Posterior vena cava (tissue), 2 donors: ENCODE data around the gene MCM7. TPM values are rescaled to one million over a fixed set of nuclear protein-coding genes. Genes with fewer than 3 reads are reported as not detected.
A peak's percentile ranks its signal among the peaks of the same experiment; 100 is the strongest.

ENCODE experiments used
- DNase-seq: peaks from one replicate; pipeline ENCODE4 v3.0.0-alpha.2; 2020; ENCODE audit warnings: low spot score
- intact Hi-C, 2 donors: fragments of 100-400 bp; cut with DNase I; formaldehyde crosslinking; loops; one replicate each; pipeline versions ENCODE4 v1.14.1 to v1.14.2; 2022 to 2023
- total RNA-seq, 2 donors: library from RNA; stranded (reverse); fragmentation: NEBNext Ultra II Directional; extraction: Animal tissue kit (Norgen Biotek cat#: 25700); gene quantifications; one replicate each; pipeline ENCODE4 v1.2.1, GENCODE V29; 2021
- donor health status: DM: yes; HTN: yes; CAD: no.
- donor health status: DM: yes; HTN: yes; CAD: no.

Gene MCM7
- total RNA-seq, 2 donors from 2014 or later: 21.6 to 21.7 TPM

DNA sequence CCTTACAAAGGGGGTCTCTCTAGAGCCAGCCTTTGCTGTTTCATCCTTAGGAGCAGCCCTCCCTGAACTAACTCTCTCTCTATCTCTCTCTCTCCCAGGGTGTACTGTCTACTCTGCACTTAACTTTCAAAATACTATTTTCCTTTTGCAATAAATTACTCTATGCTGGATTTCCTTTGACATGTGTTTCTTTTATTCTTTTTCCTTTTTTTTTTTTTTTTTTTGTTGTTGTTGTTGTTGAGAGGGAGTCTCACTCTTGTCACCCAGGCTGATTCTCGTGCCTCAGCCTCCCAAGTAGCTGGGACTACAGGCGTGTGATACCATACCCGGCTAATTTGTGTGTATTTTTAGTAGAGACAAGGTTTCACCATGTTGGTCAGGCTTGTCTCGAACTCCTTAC, 18.2 kb downstream of the MCM7 start:
- DNase-seq: no peak
- intact Hi-C loops: no loop called here

DNA sequence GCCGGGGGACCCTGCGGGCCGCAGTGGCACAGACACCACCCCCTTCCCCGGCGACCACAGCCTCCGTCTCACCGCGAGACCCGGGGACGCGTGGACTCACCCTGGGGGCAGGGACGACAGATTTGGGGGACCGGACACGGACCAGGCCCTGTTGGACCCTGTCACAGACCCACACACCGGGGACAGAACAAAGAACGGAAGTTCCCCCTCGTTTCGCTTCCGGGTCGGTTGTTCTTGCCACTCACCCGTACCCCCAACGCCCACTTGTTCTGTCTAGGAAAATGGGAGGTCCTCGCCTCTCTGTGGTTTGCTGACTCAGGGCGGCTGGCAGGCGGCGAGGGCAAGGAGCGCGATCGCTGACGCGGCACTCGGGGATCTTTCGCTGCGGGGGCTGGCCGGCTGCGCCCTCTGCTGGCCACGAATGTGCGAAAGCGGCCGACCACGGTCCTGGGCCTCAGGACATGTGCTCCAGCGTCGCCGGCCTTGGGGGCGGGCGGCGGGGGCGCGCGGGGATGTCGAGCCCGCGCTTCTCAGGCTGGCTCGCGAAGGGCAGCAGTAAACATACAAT, 19.6 kb downstream of the MCM7 start, which contains the start of gene ZNF3:
ZNF3 (minus strand) TSS at position 189 of the 568 bp plus-strand sequence. CDS start 4,366 bp downstream, outside the sequence.
- intact Hi-C loops: loop anchor here in 1 of 2 donors (2.0 kb wide), 1 partner anchor 31 kb away; no protein-coding TSS in a partner anchor
- peak; percentile 100 for DNase-seq

DNA sequence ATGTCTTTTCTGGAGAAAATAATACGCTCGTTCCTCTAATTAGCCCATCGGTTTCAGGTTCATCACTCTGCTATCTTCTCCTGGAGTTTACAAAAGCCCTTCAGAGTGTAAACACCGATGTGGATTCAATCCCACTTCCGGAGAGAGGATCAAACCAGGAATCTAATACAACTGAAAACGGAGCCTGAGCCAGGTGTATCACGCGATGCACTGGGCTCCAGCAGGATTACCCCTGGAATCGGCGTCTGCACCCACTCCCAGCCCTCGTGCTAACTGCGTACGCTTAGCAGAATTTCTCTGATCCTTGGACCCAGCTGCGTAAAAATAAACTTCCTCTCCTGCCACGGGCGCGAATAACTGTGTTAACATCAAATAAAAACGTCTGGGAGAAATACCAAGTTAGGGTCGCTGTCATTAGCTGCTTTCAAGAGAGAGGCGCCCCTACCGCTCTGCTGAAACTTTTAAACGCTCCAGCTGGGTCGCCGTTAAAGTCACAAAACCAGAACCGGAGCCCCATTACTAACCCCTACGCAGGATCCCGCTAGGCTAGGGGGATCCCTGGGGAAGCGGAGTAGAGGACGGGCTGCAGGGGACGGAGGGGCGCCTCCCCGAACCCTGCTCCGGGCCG, 20.2 kb downstream of the MCM7 start:
- intact Hi-C loops: loop anchor here in 1 of 2 donors (2.0 kb wide), 1 partner anchor 30 kb away; no protein-coding TSS in a partner anchor

DNA sequence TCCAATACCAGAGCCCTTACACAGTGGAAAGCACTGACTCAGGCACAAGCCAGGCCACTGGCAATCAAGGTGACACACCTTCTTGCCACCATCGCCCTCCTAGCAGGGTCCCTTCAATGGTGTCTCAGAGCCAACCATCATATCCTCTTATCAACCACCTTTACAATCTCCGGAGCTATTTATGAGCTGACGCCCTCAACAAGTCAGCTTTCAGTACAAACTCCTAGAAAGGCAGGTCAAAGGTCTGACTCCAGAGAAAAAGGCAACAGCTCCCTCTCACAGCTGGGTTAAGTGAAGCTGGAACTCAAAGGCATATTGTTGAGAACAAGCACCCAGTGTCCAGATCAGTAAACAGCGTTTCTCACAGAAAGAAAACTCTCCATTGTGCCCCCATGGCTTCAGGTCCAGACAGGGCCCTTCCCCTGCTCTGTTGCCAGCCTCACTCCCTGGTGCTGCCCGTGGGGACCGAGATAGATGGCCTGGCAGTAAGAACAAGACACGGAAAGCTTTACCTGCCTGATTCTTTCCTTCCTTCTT, 22.1 kb downstream of the MCM7 start:
- intact Hi-C loops: no loop called here
- DNase-seq: no peak

More for the DNA sequence above, 20.2 kb downstream of the MCM7 start:
- DNase-seq: no peak

DNA sequence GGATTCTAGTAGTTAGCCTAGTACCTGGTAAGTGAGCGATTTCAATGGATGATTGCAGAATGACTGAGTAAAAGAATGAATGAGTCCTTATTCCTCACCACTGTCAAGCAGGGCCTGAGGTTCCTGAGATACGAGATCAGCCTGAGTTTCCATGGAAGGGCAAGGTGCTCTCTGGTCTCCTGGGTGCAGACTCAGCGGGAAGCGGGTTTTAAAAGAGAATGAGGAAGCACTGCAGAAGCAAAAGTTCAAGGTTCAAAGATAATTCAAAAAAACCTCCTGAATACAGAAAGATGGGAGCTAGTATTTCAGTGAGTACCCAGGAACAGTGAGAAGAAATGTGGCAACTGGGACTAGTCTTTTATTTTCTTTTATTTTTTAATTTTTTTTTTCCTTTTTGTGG, 24.0 kb downstream of the MCM7 start:
- no peak for DNase-seq
- intact Hi-C loops: no loop called here

DNA sequence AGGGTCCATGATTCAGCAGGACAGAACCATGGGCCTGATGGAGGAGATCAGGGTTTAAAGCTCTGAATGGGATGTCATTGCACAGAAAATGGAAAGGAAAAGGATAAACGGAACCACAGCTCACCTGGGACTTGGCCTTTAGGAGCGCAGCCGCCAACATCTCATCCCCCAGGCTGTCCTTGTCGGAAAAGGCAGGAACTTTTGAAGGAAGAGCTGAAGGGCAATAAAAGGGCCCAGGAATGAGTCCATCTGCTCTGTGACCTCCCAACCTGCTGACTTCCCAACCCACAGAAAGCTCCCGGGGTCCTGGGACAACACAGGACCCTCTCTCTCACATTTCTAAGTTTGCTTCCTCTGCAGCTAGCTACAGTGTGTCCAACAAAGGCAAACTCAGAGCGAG, 25.8 kb downstream of the MCM7 start:
- intact Hi-C loops: no loop called here
- no peak for DNase-seq

DNA sequence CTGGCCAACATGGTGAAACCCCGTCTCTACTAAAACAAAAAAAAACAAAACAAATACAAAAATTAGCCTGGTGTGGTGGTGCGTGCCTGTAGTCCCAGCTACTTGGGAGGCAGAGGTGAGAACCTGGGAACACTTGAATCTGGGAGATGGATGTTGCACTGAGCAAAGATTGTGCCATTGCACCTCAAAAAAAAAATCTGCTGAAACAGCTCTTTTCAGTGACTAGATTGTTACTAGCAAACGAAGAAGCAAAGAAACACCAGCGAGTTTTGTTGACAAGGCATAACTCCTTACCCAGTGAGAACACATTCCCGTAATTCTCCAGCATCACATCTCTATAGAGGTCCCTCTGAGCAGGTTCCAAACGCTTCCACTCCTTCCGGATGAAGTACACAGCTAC, 26.4 kb downstream of the MCM7 start:
- no peak for DNase-seq
- intact Hi-C loops: no loop called here

DNA sequence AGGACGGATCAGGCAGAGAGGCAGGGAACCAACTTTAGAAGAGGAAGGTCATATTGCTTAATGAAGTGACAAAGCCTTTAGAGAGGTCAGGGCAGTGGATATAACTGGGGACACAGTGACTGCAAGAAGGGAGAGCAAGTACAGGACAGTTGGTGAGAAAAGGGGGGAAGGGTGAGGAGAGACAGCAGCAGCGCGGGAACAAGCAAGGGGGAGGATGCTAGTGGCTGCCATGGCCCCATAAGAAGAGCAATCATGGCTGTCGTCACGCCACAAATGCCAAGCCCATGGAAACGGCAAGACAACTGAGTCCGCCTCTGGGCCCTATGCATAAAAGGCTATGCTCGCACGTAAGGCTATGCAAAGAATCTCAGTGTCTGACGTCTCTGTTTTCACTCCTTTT, 28.7 kb downstream of the MCM7 start:
- DNase-seq: no peak
- intact Hi-C loops: no loop called here

DNA sequence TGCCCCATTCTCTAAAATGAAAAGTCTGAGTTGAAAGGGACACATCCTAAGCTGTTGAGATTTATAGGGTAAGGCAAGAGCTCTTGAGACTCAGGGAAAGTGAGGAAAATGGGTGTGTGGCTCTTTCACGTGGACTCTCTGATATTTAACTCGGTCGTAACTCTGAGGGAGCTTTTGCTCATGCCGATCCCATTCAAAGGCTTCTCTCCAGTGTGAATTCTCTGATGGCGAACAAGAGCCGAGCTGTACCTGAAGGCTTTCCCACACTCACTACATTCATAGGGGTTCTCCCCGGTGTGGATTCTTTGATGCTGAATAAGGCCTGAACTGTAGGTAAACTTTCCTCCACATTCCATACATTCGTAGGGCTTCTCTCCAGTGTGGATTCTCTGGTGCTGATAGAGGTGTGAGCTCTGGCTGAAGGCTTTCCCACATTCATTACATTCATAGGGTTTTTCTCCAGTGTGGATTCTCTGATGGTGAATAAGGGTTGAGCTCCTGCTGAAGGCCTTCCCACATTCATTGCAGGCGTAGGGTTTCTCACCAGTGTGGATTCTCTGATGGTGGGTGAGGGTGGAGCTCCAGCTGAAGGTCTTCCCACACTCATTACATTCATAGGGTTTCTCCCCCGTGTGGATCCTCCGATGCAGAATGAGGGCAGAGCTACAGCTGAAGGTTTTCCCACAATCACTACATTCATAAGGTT, 30.0 kb downstream of the MCM7 start:
- intact Hi-C loops: no loop called here

DNA sequence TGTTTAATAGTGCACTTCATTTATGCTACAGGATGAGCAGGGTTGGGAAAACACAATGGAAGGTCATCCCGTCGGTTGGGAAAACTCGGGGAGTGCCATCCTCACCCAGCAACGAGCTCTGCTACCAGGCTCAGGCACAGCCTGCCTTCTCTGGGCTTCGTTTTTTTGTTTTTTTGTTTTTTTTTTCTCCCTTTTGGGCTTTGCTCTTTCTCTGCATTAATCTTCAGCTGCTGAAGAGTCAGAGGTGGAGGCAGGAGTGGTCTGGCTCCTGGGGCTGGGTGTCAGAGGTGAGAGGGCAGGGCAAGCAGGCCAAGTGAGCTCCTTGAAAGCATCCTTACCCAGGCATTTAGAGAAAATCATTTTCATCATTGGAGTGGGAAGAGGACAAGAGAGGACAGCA, 31.2 kb downstream of the MCM7 start:
- DNase-seq: no peak
- intact Hi-C loops: loop anchor here in 1 of 2 donors (10.0 kb wide), 1 partner anchor 1315 kb away; no protein-coding TSS in a partner anchor

More for the DNA sequence above, 30.0 kb downstream of the MCM7 start:
- no peak for DNase-seq

DNA sequence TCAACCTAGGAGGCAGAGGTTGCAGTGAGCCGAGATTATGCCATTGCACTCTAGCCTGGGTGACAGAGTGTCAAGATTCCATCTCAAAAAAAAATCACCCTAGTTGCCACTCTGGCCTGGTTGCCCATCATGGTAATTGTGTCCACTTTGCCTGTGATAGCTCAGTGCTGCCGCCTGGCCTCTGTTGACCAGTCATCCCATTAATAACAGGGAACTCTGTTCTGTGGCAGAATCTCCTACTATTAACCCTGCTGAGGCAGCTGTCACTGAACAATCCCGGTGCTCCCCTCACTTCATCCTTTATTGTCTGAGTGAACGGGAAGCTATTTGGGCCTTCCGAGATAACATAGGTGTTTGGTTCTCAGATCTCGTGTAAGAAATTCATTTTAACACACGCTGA, 34.2 kb downstream of the MCM7 start:
- intact Hi-C loops: loop anchor here in 1 of 2 donors (10.0 kb wide), 1 partner anchor 1318 kb away; no protein-coding TSS in a partner anchor
- DNase-seq: no peak

DNA sequence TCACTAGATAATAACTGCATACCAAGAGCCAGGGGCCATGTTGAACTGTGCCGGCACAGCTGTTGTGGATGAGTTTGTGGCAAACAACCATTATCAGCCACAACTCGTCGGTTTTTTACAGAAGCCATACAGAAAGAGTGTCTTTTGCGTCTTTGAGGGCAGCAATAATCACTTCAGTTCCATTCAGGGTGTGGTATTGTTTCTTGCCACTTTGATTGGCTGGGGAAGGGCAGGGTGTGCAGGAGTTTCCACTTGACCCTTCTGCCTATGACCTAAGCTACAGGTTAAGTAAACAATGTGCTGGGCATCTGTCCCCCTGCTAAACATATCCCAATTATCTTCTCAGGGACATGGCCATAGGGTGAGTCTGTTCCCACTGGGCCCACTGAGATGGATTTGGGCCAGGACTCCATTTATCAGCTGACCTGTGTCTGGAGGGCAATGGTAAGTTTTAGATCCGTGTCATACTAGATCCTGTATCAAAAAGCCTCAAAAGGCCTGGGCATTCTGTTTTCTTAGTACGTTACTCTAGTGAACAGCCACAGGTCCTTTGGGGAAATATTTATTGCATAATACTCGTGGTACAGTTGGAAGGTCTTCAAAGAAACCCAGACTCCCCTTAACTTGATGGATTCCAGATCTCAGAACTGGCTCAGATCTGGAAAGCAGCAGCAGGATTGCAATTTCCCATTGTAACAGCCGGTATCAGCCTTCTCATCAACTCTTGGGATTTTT, 35.6 kb downstream of the MCM7 start:
- intact Hi-C loops: loop anchor here in 1 of 2 donors (10.0 kb wide), 1 partner anchor 1319 kb away; no protein-coding TSS in a partner anchor
- no peak for DNase-seq

DNA sequence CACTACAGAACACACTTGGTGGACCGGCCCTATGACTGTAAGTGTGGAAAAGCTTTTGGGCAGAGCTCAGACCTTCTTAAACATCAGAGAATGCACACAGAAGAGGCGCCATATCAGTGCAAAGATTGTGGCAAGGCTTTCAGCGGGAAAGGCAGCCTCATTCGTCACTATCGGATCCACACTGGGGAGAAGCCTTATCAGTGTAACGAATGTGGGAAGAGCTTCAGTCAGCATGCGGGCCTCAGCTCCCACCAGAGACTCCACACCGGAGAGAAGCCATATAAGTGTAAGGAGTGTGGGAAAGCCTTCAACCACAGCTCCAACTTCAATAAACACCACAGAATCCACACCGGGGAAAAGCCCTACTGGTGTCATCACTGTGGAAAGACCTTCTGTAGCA, 37.0 kb downstream of the MCM7 start:
- DNase-seq: no peak
- intact Hi-C loops: loop anchor here in 1 of 2 donors (10.0 kb wide), 1 partner anchor 1321 kb away; no protein-coding TSS in a partner anchor

DNA sequence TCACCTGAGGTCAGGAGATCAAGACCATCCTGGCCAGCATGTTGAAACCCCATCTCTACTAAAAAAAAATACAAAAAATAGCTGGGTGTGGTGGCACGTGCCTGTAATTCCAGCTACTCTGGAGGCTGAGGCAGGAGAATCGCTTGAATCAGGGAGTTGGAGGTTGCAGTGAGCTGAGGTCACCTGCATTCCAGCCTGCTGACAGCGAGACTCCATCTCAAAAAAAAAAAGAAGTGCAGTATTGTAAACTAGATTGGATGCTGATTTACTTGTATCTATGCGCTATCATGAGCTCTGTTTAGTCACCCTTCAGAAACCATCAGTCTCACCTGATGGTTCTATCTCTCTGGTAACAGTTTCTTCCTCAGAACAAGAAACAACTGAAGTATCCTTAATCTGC, 37.8 kb downstream of the MCM7 start:
- DNase-seq: no peak
- intact Hi-C loops: loop anchor here in 1 of 2 donors (10.0 kb wide), 1 partner anchor 1321 kb away; no protein-coding TSS in a partner anchor

DNA sequence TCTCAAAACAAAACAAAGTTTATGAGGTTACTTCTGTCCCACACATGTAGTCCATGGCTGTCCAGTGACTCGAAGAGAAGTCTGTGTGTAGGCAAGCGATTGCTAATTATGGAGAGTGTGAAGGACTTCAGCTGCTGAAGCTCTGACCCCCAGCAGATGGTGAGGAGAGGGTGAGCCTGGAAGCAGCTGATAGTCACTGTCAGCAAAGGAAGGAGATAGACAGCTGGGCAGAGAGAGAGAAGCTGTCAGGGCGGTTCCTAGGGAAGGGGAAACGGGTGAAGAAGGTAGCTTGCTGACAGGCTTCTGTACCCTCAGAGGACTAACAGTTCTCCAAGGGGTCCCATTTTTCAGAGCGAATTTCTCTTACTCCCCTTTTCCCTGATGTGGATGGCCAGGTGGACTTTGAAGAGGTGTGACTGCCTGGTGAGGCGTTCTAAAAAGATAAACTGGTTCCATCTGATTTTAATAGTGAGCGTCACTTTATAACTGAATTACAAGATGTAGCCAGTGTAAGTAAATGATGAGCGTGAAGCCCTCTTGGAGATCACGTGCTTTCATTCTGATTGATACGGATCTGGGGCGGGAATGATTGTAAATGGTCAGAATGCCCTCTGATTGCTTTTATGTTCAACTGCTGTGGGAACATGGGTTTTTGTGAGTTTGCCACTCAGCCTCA, 39.5 kb downstream of the MCM7 start:
- no peak for DNase-seq
- intact Hi-C loops: loop anchor here in 1 of 2 donors (10.0 kb wide), 1 partner anchor 1323 kb away; no protein-coding TSS in a partner anchor

DNA sequence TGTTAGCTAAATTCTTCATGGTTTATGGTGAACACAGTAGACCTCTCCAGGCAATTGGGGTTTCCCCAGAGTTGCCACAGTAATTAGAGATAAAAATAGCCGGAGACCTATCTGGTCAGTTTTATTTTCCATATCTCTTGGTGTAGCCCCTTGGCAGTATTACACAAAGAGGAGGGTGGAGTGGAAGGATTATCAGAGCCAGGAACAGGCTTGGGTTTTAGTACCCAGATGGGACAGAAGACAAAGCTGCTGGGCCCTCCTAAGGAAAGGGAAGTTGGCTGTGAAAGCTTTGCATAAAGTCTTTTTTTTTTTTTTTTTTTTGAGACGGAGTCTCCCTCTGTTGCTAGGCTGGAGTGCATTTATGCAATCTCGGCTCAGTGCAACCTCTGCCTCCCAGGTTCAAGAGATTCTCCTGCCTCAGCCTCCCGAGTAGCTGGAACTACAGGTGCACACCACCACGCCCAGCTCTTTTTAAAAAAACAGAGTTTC, 41.9 kb downstream of the MCM7 start:
- intact Hi-C loops: no loop called here
- no peak for DNase-seq

DNA sequence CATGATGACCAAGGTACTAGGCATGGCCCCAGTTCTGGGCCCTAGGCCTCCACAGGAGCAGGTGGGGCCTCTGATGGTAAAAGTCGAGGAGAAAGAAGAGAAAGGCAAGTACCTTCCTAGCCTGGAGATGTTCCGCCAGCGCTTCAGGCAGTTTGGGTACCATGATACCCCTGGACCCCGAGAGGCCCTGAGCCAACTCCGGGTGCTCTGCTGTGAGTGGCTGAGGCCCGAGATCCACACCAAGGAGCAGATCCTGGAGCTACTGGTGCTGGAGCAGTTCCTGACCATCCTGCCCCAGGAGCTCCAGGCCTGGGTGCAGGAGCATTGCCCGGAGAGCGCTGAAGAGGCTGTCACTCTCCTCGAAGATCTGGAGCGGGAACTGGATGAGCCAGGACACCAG, 44.2 kb downstream of the MCM7 start:
- intact Hi-C loops: no loop called here
- no peak for DNase-seq

DNA sequence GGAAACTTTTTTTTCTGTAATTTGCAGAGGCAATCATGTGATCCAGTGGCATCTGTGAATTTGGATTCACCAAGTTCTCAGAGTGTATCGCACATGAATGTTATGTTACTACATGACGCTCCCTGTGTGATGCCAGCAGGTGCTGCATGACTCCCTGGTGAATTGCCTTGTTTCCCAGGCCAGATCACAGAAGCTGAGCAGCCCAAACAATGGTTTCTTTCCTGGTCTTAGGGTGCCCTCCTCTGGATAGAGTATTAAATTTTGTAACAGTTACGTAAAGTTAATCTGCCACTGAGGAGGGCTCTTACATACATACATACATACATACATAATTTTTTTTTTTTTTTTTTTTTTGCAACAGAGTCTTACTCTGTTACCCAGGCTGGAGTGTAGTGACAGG, 48.0 kb downstream of the MCM7 start:
- intact Hi-C loops: no loop called here
- DNase-seq: no peak
